CMK (cell line): Measurements from ENCODE around the gene CDKAL1.
"Not testable (repeated sequence)": the region's sequence is repeated elsewhere in the genome, so short reads cannot be mapped to it uniquely, and the experiment has no call there.

Source experiments
- DNase-seq: peaks from one replicate; pipeline ENCODE4 v3.0.0-alpha.2; 2010; ENCODE audit warnings: low read depth

CDKAL1 gene

GRCh38 chr6:20746805-20747558, 212.7 kb downstream of the CDKAL1 start:
- no peak for DNase-seq

- no peak for DNase-seq
These were observed 213.7 kb downstream of the CDKAL1 start for GRCh38 chr6:20747991-20748390.

GRCh38 chr6:20751293-20751935, 217.2 kb downstream of the CDKAL1 start:
- DNase-seq: no peak

- no peak for DNase-seq
These were observed 221.4 kb downstream of the CDKAL1 start for GRCh38 chr6:20755631-20756030.

- DNase-seq: not testable (repeated sequence)
These were observed 222.4 kb downstream of the CDKAL1 start for GRCh38 chr6:20756584-20757147.

- DNase-seq: no peak
These were observed 223.5 kb downstream of the CDKAL1 start for GRCh38 chr6:20757761-20758160.

GRCh38 chr6:20763296-20763695, 229.0 kb downstream of the CDKAL1 start:
- no peak for DNase-seq

GRCh38 chr6:20769631-20770030, 235.4 kb downstream of the CDKAL1 start:
- peak; percentile 9 for DNase-seq

- DNase-seq: peak; percentile 18
These were observed 236.5 kb downstream of the CDKAL1 start for GRCh38 chr6:20770773-20771172.

- no peak for DNase-seq
These were observed 237.2 kb downstream of the CDKAL1 start for GRCh38 chr6:20771409-20771808.

GRCh38 chr6:20773822-20774221, 239.6 kb downstream of the CDKAL1 start:
- DNase-seq: no peak

- no peak for DNase-seq
These were observed 241.7 kb downstream of the CDKAL1 start for GRCh38 chr6:20775981-20776380.

- DNase-seq: no peak
These were observed 243.5 kb downstream of the CDKAL1 start for GRCh38 chr6:20777801-20778200.

- DNase-seq: no peak
These were observed 244.2 kb downstream of the CDKAL1 start for GRCh38 chr6:20778459-20778858.

GRCh38 chr6:20778912-20779311, 244.7 kb downstream of the CDKAL1 start:
- DNase-seq: no peak

- no peak for DNase-seq
These were observed 254.9 kb downstream of the CDKAL1 start for GRCh38 chr6:20789162-20789561.

- no peak for DNase-seq
These were observed 256.0 kb downstream of the CDKAL1 start for GRCh38 chr6:20790032-20790791.

GRCh38 chr6:20791074-20791473, 256.8 kb downstream of the CDKAL1 start:
- DNase-seq: no peak

- no peak for DNase-seq
These were observed 257.7 kb downstream of the CDKAL1 start for GRCh38 chr6:20791944-20792343.

- DNase-seq: no peak
These were observed 258.9 kb downstream of the CDKAL1 start for GRCh38 chr6:20793174-20793573.

GRCh38 chr6:20797597-20797996, 263.3 kb downstream of the CDKAL1 start:
- no peak for DNase-seq

GRCh38 chr6:20800229-20800628, 266.0 kb downstream of the CDKAL1 start:
- DNase-seq: no peak

GRCh38 chr6:20800653-20801052, 266.4 kb downstream of the CDKAL1 start:
- no peak for DNase-seq
